Muscle layer of duodenum (tissue), 2 donors: ENCODE measurements around the gene PVALB.

Experiments used
- H3K27ac ChIP-seq: one replicate; pipeline ENCODE4 v1.7.0; 2013; ENCODE audit warnings: mild to moderate bottlenecking, low read length
- H3K27me3 ChIP-seq: one replicate; pipeline ENCODE4 v1.7.0; 2013; ENCODE audit warnings: low read depth, mild to moderate bottlenecking, control low read depth, low read length
- H3K36me3 ChIP-seq, 2 donors: one replicate each; pipeline ENCODE4 v1.7.0; 2013; ENCODE audit warnings: low read length in 2 of 2, control low read depth in 1 of 2, mild to moderate bottlenecking in 1 of 2; ENCODE audit not compliant: insufficient read depth in 2 of 2, control insufficient read depth in 1 of 2
- H3K4me1 ChIP-seq, 2 donors: one replicate each; pipeline ENCODE4 v1.7.0; 2013; ENCODE audit warnings: low read length in 2 of 2, mild to moderate bottlenecking in 2 of 2, control low read depth in 1 of 2, moderate library complexity in 1 of 2; ENCODE audit not compliant: insufficient read depth in 2 of 2, control insufficient read depth in 1 of 2
- H3K4me3 ChIP-seq, 2 donors: one replicate each; pipeline ENCODE4 v1.7.0; 2013; ENCODE audit warnings: low read length in 2 of 2, low read depth in 1 of 2, mild to moderate bottlenecking in 1 of 2
- H3K9me3 ChIP-seq, 2 donors: one replicate each; pipeline ENCODE4 v1.7.0; 2013; ENCODE audit warnings: low read length in 2 of 2, control low read depth in 1 of 2, mild to moderate bottlenecking in 1 of 2; ENCODE audit not compliant: control insufficient read depth in 1 of 2
- donor health status: healthy.

The PVALB gene

DNA sequence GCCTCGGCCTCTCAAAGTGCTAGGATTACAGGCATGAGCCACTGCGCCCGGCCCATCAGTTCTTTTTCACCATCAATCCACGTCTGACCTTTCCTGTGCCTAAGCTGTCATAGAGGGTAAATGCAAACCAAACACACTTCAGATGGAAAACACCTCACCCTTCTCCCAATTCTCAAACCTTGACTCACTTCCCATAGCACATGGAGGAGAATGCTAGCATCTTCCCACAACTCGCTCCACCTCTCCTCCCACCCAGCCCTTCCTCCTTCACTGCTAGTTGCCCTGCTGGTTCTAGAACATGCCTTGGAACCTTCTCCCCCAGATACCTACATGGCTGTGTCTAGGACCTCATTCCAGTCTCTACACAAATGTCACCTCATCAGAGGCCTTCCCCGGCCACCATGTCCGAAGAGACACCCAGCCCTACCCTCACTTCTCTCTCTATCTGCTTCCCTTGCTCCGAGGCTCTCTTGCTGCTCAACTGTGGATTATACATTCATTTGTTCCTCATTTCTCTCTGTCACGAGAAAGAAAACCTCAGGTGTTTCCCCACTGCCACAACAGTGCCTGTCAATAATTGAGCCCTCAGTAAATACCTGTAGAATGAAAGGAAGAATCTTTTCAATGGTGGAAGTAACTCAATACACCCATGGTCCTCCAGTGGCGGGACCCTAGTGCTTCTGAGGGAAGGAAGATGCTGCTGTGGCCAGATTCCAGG lies 22.7 kb upstream of the PVALB start:
- H3K9me3 ChIP-seq, result no peaks in the 10 kb centered on the region
- H3K4me1 ChIP-seq, result no peaks in the 10 kb centered on the region
- no peaks in the 10 kb centered on the region for H3K36me3 ChIP-seq
- H3K27ac ChIP-seq, result no peak overlapping the region
- no peak overlapping the region for H3K4me3 ChIP-seq
- H3K27me3 ChIP-seq, result no peaks in the 10 kb centered on the region

DNA sequence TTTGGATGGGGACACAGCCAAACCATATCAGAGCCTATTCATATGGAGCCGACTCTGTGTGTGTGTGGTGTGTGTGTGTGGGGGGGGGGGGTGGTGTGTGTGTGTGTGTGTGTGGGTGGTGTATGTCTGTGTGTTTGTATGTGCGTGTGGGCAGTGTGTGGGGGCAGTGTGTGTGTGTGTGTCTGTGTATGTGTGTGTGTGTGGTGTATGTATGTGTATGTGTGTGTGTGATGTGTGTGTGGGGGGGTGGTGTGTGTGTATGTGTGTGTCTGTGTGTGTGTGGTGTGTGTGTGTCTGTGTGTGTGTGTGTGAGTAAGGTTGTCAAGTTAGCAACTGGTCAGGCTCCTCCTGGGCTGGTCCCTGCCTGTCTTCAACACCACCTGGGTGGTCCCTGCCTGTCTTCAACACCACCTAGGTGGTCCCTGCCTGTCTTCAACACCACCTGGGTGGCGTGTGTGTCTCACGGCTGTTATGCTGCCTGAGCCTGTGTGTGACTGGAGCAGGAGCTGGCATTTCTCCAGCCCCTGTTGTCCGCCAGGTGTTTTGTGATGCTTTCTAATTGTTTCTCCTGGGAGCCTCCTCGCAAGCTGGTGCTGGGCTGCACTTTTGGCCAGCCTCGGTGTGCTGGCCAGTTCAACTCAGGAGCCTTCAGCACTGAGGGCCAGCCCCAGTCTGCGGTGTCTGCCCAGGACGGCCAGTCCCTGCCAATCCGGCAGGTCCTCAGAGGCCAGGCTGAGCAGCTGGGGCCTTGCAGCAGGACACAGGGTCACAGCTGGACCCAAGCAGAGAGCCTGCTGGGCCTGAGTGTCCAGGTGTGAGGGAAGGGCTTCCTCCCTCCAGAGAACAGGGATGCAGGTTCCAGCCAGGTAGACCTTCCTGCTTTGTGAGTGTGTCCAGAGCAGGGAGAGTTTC lies 21.5 kb upstream of the PVALB start:
- Histone ChIP-seq H3K4me3 (no peak overlapping the region), H3K9me3 (no peaks in the 10 kb centered on the region), H3K27ac (no peak overlapping the region), H3K27me3 (no peaks in the 10 kb centered on the region), H3K4me1 (no peaks in the 10 kb centered on the region), H3K36me3 (no peaks in the 10 kb centered on the region)

DNA sequence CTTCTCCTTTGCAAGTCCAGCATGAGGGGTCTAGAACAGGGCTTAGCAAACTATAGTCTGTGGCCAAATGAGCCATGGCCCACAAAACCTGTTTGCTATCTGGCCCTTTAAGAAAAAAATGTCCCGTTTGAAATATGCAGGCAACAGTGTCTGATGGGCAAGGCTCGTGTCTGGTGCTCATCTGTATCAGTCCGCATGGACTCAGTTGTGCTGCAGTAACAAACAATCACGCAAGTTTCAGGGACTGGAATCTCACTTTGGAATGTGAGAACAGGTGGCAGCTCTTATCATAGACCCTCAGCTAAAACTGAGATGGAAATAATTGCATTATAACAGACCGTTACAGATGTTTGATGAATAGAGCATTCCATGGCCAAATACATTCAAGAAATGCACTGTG lies 19.1 kb upstream of the PVALB start:
- Histone ChIP-seq H3K9me3 (no peaks in the 10 kb centered on the region), H3K4me1 (no peaks in the 10 kb centered on the region), H3K36me3 (no peaks in the 10 kb centered on the region), H3K27ac (no peak overlapping the region), H3K27me3 (no peaks in the 10 kb centered on the region), H3K4me3 (no peak overlapping the region)

DNA sequence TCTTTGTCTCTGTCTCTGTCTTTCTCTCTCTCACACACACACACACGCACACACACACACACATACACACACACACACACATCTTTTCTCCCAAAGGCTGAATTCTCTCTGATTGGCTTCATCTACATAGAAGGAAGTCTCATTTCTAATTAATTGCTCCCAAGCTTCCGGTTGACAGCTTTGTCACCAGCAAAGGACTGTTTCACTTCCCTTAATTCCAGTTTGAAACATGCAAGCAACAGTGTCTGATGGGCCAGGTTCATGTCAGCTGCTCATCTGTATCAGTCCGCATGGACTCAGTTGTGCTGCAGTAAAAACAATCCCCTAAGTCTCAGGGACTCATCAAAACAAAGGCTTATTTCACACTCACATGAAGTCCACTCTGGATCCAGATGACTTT lies 16.2 kb upstream of the PVALB start:
- no peaks in the 10 kb centered on the region for H3K4me1 ChIP-seq
- H3K27me3 ChIP-seq, result no peaks in the 10 kb centered on the region
- H3K36me3 ChIP-seq, result no peaks in the 10 kb centered on the region

DNA sequence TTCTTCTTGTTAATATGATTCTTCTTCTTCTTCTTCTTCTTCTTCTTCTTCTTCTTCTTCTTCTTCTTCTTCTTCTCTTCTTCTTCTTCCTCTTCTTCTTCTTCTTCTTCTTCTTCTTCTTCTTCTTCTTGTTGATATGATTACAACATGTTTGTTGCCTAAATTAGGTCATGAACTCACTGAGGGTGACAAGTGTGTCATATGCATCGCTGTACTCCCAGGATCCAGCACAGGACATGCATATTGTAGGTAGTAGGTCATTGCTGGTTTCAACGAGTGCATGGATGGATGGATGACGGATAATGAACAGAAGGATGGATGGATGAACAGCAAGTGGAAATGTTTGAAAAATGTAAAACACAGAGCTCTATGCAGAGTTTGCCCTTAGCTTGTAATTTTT lies 14.9 kb upstream of the PVALB start:
- H3K4me1 ChIP-seq, result no peaks in the 10 kb centered on the region
- H3K27ac ChIP-seq, result no peak overlapping the region
- H3K36me3 ChIP-seq, result no peaks in the 10 kb centered on the region
- no peaks in the 10 kb centered on the region for H3K27me3 ChIP-seq
- no peaks in the 10 kb centered on the region for H3K9me3 ChIP-seq
- no peak overlapping the region for H3K4me3 ChIP-seq

More for the DNA sequence above, 16.2 kb upstream of the PVALB start:
- Histone ChIP-seq H3K4me3 (no peak overlapping the region), H3K9me3 (no peaks in the 10 kb centered on the region), H3K27ac (no peak overlapping the region)

DNA sequence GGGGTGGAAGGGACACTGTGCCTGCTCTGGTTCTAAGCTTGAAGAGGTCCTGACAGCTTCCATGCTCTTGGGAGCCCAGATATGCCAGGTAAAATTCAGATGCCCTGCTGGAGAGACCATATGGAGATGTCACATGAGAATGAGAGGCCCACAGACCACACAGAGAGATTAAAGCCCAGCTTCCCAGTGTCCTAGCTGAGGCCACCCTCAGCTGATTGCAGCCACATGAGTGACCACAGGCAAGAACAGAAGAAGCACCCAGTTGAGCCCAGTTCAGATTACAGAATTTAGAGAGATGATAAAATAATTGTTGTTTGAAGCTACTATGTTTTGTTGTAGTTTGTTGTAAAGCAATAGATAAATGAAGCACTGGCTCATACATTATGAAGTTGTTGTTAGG lies 14.4 kb upstream of the PVALB start:
- Histone ChIP-seq H3K4me3 (no peak overlapping the region), H3K27me3 (no peaks in the 10 kb centered on the region), H3K36me3 (no peaks in the 10 kb centered on the region), H3K4me1 (no peaks in the 10 kb centered on the region), H3K9me3 (no peaks in the 10 kb centered on the region), H3K27ac (no peak overlapping the region)

DNA sequence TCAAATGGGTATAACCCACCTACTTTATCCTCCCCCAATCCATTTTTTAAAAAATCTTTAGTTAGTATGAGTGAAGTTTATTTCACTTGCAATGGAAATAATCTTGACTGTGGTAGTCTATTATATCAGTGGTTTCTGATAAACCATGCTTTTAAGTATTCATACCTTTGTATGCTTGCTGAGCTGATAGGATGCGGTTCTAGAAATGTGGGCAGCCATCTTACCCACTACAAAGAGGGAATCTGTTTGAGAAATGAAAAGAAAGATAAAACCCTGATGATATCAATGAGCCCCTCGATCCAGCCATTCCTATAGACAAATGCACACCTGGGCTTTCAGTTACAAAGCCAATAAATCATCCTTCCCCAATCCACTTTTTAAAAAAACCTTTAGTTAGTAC lies 13.8 kb upstream of the PVALB start:
- Histone ChIP-seq H3K36me3 (no peaks in the 10 kb centered on the region), H3K9me3 (no peaks in the 10 kb centered on the region), H3K4me1 (no peaks in the 10 kb centered on the region), H3K27ac (no peak overlapping the region), H3K4me3 (no peak overlapping the region), H3K27me3 (no peaks in the 10 kb centered on the region)

DNA sequence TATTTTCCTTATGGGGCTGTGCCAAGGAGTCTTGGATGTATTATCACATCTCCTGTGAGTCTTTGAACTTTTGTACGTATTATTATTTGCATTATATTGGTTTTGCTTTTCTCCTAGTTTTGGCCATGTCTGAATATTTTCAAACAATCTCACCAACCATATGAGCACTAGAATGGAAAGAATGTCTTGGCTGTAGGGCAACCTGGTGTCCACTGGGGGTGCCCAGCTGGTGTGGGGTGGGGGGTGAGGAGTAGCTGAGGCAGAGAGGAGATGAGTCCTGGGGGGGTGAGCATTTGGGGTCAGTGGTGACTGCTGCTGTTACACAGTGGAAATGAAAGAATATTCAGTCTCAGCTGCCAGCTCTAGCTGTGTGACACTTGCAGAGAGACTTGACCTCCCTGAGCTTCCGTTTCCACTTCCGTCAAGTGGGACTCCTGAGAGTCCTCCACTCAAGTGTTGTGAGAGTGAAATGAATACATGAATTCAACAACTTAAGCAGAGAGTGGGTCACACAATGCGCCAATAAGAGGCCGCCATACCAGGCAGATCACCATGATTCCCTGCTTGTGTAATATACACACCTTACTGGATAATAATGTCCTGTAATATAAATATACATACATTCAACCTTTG lies 12.7 kb upstream of the PVALB start:
- Histone ChIP-seq H3K27me3 (no peaks in the 10 kb centered on the region), H3K4me3 (no peak overlapping the region), H3K4me1 (no peaks in the 10 kb centered on the region), H3K27ac (no peak overlapping the region), H3K36me3 (no peaks in the 10 kb centered on the region), H3K9me3 (no peaks in the 10 kb centered on the region)

DNA sequence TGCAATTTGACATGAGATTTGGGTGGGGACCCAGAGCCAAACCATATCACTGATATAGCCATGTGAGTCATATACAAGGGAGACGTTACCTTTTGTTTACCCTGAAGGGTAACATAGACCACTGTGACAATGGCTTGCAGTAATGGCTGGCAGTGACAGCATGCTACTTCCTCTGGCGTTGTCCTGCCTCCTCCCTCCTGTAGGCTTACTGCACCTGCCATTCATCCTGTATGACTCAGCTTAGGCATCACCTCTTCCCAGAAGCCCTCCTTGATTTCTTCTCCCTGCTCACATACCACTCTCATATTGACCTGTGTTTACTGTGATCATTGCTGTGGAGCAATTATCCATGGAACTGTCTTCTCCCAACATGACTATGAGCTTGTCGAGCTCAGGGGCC lies 12.0 kb upstream of the PVALB start:
- no peak overlapping the region for H3K27ac ChIP-seq
- H3K4me1 ChIP-seq, result no peaks in the 10 kb centered on the region
- no peaks in the 10 kb centered on the region for H3K36me3 ChIP-seq
- no peak overlapping the region for H3K4me3 ChIP-seq
- H3K27me3 ChIP-seq, result peaks cover under 1% of the 10 kb centered on the region
- H3K9me3 ChIP-seq, result no peaks in the 10 kb centered on the region

DNA sequence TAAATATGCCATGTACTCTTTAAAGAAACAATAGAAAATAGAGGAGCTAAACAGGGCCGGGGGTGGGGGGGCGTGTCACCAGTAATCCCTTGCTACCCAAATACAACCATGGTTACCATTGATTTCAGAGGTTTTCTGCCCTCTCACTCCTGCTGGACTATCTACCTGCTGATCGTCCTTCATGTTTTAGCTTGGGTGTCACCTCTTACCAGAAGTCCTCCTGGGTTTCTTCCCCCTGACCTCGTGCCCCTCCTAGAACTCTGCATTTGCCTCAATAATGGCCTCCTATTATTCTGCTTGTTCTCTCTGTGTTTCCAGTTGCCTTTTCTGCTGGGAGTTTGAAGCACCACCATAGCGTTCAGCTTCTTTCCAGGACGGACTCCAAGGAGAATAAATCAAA lies 9.4 kb upstream of the PVALB start:
- no peaks in the 10 kb centered on the region for H3K36me3 ChIP-seq
- peaks cover 5% of the 10 kb centered on the region for H3K27me3 ChIP-seq
- no peaks in the 10 kb centered on the region for H3K9me3 ChIP-seq
- no peaks in the 10 kb centered on the region for H3K4me1 ChIP-seq
- no peak overlapping the region for H3K4me3 ChIP-seq
- H3K27ac ChIP-seq, result no peak overlapping the region

DNA sequence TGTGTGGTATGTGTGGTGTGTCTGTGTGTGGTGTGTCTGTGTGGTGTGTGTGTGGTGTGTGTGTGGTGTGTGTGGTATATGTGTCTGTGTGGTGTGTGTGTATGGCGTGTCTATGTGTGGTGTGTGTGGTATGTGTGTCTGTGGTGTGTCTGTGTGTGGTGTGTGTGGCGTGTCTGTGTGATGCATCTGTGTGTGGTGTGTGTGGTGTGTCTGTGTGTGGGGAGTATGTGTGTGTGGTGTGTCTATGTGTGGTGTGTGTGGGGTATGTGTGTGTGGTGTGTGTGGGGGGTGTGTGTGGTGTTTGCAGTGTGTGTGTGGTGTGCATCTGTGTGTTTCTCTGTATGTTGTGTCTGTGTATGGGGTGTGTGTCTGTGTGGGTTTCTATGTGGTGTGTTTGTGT lies 7.8 kb upstream of the PVALB start:
- peaks cover 9% of the 10 kb centered on the region for H3K27me3 ChIP-seq

More for the DNA sequence above, 7.8 kb upstream of the PVALB start:
- Histone ChIP-seq H3K27ac (no peak overlapping the region), H3K9me3 (no peaks in the 10 kb centered on the region), H3K36me3 (no peaks in the 10 kb centered on the region), H3K4me3 (no peak overlapping the region), H3K4me1 (no peaks in the 10 kb centered on the region)
